Ovary (tissue), 3 donors: ENCODE data around the gene SLC45A2.

Experiments
- EP300 ChIP-seq: sonication (generic); formaldehyde crosslinking; IDR thresholded peaks from one replicate; pipeline ENCODE4 v1.6.1; 2017; ENCODE audit warnings: antibody characterized with exemption
- POLR2A ChIP-seq: fragments of 450-650 bp; IDR thresholded peaks from one replicate; pipeline ENCODE4 v1.6.1; 2017; ENCODE audit warnings: antibody characterized with exemption, mild to moderate bottlenecking, moderate library complexity
- TF ChIP-seq, protein P1 (sequence below), 3 donors: fragments of 450-650 bp in 2 of 3; fragments of 200-600 bp in 1 of 3; IDR thresholded peaks; one replicate each; pipeline versions ENCODE4 v1.5.1 to v1.8.0; 2016 to 2022; ENCODE audit warnings: antibody characterized with exemption in 3 of 3, mild to moderate bottlenecking in 1 of 3
- donor health status: DM: no; HTN: no; CAD: no.

GRCh38 chr5:34015120-34015822 lies 30.8 kb upstream of the SLC45A2 start:
- TF ChIP-seq, protein P1, sequence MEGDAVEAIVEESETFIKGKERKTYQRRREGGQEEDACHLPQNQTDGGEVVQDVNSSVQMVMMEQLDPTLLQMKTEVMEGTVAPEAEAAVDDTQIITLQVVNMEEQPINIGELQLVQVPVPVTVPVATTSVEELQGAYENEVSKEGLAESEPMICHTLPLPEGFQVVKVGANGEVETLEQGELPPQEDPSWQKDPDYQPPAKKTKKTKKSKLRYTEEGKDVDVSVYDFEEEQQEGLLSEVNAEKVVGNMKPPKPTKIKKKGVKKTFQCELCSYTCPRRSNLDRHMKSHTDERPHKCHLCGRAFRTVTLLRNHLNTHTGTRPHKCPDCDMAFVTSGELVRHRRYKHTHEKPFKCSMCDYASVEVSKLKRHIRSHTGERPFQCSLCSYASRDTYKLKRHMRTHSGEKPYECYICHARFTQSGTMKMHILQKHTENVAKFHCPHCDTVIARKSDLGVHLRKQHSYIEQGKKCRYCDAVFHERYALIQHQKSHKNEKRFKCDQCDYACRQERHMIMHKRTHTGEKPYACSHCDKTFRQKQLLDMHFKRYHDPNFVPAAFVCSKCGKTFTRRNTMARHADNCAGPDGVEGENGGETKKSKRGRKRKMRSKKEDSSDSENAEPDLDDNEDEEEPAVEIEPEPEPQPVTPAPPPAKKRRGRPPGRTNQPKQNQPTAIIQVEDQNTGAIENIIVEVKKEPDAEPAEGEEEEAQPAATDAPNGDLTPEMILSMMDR (IDR thresholded peaks at IDR 0.05), result no peak
- TF ChIP-seq POLR2A (no peak), EP300 (no peak)
